Neuronal stem cell (in vitro differentiated cells): Measurements from ENCODE around the gene LHX6.

Source experiments
- DNase-seq: peaks from one replicate; pipeline ENCODE4 v3.0.0-alpha.2; 2013; ENCODE audit warnings: low spot score
- H2AFZ ChIP-seq: one replicate; pipeline ENCODE4 v1.6.1; 2013; ENCODE audit warnings: mild to moderate bottlenecking, low read length, inconsistent platforms
- H2AK5ac ChIP-seq: 2 replicates; pipeline ENCODE4 v1.6.1; 2013; ENCODE audit warnings: low read depth, mild to moderate bottlenecking, inconsistent platforms, low read length, moderate library complexity, mixed read lengths
- H2BK120ac ChIP-seq: 2 replicates; pipeline ENCODE4 v1.6.1; 2013; ENCODE audit warnings: low read depth, mild to moderate bottlenecking, inconsistent platforms, low read length, moderate library complexity, mixed read lengths
- H2BK12ac ChIP-seq: one replicate; pipeline ENCODE4 v1.6.1; 2013; ENCODE audit warnings: low read length, inconsistent platforms
- H2BK15ac ChIP-seq: 2 replicates; pipeline ENCODE4 v1.6.1; 2013; ENCODE audit warnings: mild to moderate bottlenecking, low read length, inconsistent platforms, mixed read lengths
- H2BK5ac ChIP-seq: one replicate; pipeline ENCODE4 v1.6.1; 2013; ENCODE audit warnings: inconsistent platforms, mild to moderate bottlenecking, low read length, moderate library complexity
- H3K14ac ChIP-seq: one replicate; pipeline ENCODE4 v1.6.1; 2013; ENCODE audit warnings: low read length, inconsistent platforms
- H3K18ac ChIP-seq: 2 replicates; pipeline ENCODE4 v1.6.1; 2013; ENCODE audit warnings: low read length, inconsistent platforms
- H3K23ac ChIP-seq: 2 replicates; pipeline ENCODE4 v1.6.1; 2013; ENCODE audit warnings: low read depth, mild to moderate bottlenecking, mixed read lengths, low read length, inconsistent platforms; ENCODE audit not compliant: poor library complexity
- H3K27ac ChIP-seq: replicated peaks from 3 replicates; pipeline ENCODE4 v1.5.1; 2013; ENCODE audit warnings: low read length, inconsistent platforms
- H3K27me3 ChIP-seq, 3 experiments: 2 replicates each; pipeline ENCODE4 v1.6.1; 2013; ENCODE audit warnings: low read length in 3 of 3, mild to moderate bottlenecking in 2 of 3, inconsistent platforms in 1 of 3, low read depth in 1 of 3, mixed read lengths in 1 of 3, moderate library complexity in 1 of 3; ENCODE audit not compliant: control insufficient read depth in 3 of 3, insufficient read depth in 3 of 3
- H3K36me3 ChIP-seq, 2 donors: replicated peaks in 1 of 2; 2 replicates each; pipeline ENCODE4 v1.6.1; 2013; ENCODE audit warnings: low read length in 2 of 2; ENCODE audit not compliant: control insufficient read depth in 2 of 2, insufficient read depth in 2 of 2
- H3K4ac ChIP-seq: 2 replicates; pipeline ENCODE4 v1.6.1; 2013; ENCODE audit warnings: inconsistent platforms, mild to moderate bottlenecking, low read length, moderate library complexity
- H3K4me1 ChIP-seq, 2 donors: 1 replicate in 1 of 2; 2 replicates in 1 of 2; pipeline ENCODE4 v1.6.1; 2013; ENCODE audit warnings: low read length in 2 of 2, low read depth in 1 of 2; ENCODE audit not compliant: control insufficient read depth in 2 of 2, insufficient read depth in 1 of 2
- H3K4me2 ChIP-seq: one replicate; pipeline ENCODE4 v1.6.1; 2013; ENCODE audit warnings: mild to moderate bottlenecking, low read length, inconsistent platforms; ENCODE audit not compliant: insufficient read depth, poor library complexity, severe bottlenecking
- H3K4me3 ChIP-seq, 2 donors: 2 replicates each; pipeline ENCODE4 v1.5.1; 2013; ENCODE audit warnings: low read length in 2 of 2, mild to moderate bottlenecking in 2 of 2, inconsistent platforms in 1 of 2, moderate library complexity in 1 of 2
- H3K79me1 ChIP-seq: one replicate; pipeline ENCODE4 v1.6.1; 2013; ENCODE audit warnings: low read depth, mild to moderate bottlenecking, inconsistent platforms, low read length, moderate library complexity
- H3K9ac ChIP-seq: one replicate; pipeline ENCODE4 v1.6.1; 2013; ENCODE audit warnings: mild to moderate bottlenecking, low read depth, low read length, inconsistent platforms; ENCODE audit not compliant: poor library complexity
- H3K9me3 ChIP-seq, 2 donors: replicated peaks in 1 of 2; 2 replicates each; pipeline versions ENCODE3 to v1.6.1; 2013; ENCODE audit warnings: low read length in 2 of 2, mild to moderate bottlenecking in 2 of 2, inconsistent platforms in 1 of 2, low read depth in 1 of 2, mixed read lengths in 1 of 2, moderate library complexity in 1 of 2; ENCODE audit not compliant: control insufficient read depth in 2 of 2, insufficient read depth in 1 of 2
- H4K8ac ChIP-seq: one replicate; pipeline ENCODE4 v1.6.1; 2013; ENCODE audit warnings: low read depth, mild to moderate bottlenecking, inconsistent platforms, low read length, moderate library complexity
- H4K91ac ChIP-seq: one replicate; pipeline ENCODE4 v1.6.1; 2013; ENCODE audit warnings: low read length, low read depth, mild to moderate bottlenecking, inconsistent platforms; ENCODE audit not compliant: poor library complexity
- WGBS, 2 donors: extraction: QIAGEN DNeasy Blood & Tissue Kit; methylation state at CpG; one replicate each; pipeline ENCODE4 v1.1.7; 2013; ENCODE audit warnings: missing lambda C conversion rate in 2 of 2, mixed read lengths in 1 of 2; ENCODE audit not compliant: insufficient read length in 2 of 2, insufficient replicate concordance in 1 of 2; ENCODE audit errors: extremely low coverage in 2 of 2; 5-methylcytosine and 5-hydroxymethylcytosine counted together

Gene LHX6

GRCh38 chr9:122172131-122172530 lies 56.6 kb downstream of the LHX6 start:
- Histone ChIP-seq H3K9me3 (no peaks in the 10 kb centered on the region), H2BK120ac (no peak overlapping the region), H2AFZ (no peak overlapping the region), H4K91ac (no peak overlapping the region), H3K23ac (no peak overlapping the region), H2BK12ac (no peak overlapping the region), H3K9ac (no peak overlapping the region), H2AK5ac (no peak overlapping the region), H3K4ac (no peak overlapping the region), H3K27ac (no peak overlapping the region), H3K4me2 (no peak overlapping the region), H3K14ac (no peak overlapping the region), H4K8ac (no peak overlapping the region), H3K79me1 (no peaks in the 10 kb centered on the region), H2BK15ac (no peak overlapping the region), H3K18ac (no peak overlapping the region), H3K36me3 (no peaks in the 10 kb centered on the region), H2BK5ac (no peak overlapping the region), H3K4me1 (no peaks in the 10 kb centered on the region), H3K4me3 (no peak overlapping the region), H3K27me3 (peaks cover 0 to 61% (median 0%) of the 10 kb centered on the region in 3 experiments)
- DNase-seq, result no peak
- no CpG with 5 or more reads among the region's 7 CpGs for whole genome bisulfite sequencing, 2 donors

GRCh38 chr9:122168356-122168755 lies 60.4 kb downstream of the LHX6 start:
- no peak overlapping the region for H3K4ac ChIP-seq
- no peaks in the 10 kb centered on the region for H3K4me1 ChIP-seq
- H2BK5ac ChIP-seq, result no peak overlapping the region
- no peak for DNase-seq
- no peak overlapping the region for H3K4me3 ChIP-seq
- H3K27ac ChIP-seq, result no peak overlapping the region
- H2AFZ ChIP-seq, result no peak overlapping the region
- no peak overlapping the region for H3K14ac ChIP-seq
- H3K36me3 ChIP-seq, result no peaks in the 10 kb centered on the region
- H3K4me2 ChIP-seq, result no peak overlapping the region
- H2BK120ac ChIP-seq, result no peak overlapping the region
- H3K9ac ChIP-seq, result no peak overlapping the region
- no peak overlapping the region for H2AK5ac ChIP-seq
- no peaks in the 10 kb centered on the region for H3K79me1 ChIP-seq
- H4K8ac ChIP-seq, result no peak overlapping the region
- peaks cover 0 to 74% (median 0%) of the 10 kb centered on the region in 3 experiments for H3K27me3 ChIP-seq
- no CpG with 5 or more reads among the region's 3 CpGs for WGBS, 2 donors
- no peak overlapping the region for H3K23ac ChIP-seq
- no peak overlapping the region for H2BK15ac ChIP-seq
- no peak overlapping the region for H3K18ac ChIP-seq
- H2BK12ac ChIP-seq, result no peak overlapping the region
- no peaks in the 10 kb centered on the region for H3K9me3 ChIP-seq
- H4K91ac ChIP-seq, result no peak overlapping the region

- Histone ChIP-seq H2BK5ac (no peak overlapping the region), H3K14ac (no peak overlapping the region), H4K91ac (no peak overlapping the region), H2BK120ac (no peak overlapping the region), H3K36me3 (no peaks in the 10 kb centered on the region), H2BK12ac (no peak overlapping the region), H3K4me1 (peaks cover 0 to 2% of the 10 kb centered on the region in 2 donors), H3K9ac (no peak overlapping the region), H2AFZ (no peak overlapping the region), H3K27me3 (peaks cover 0 to 44% (median 0%) of the 10 kb centered on the region in 3 experiments), H3K79me1 (no peaks in the 10 kb centered on the region), H3K4ac (no peak overlapping the region), H3K18ac (no peak overlapping the region), H3K27ac (no peak overlapping the region), H3K4me3 (no peak overlapping the region), H3K23ac (no peak overlapping the region), H4K8ac (no peak overlapping the region), H2AK5ac (no peak overlapping the region), H3K4me2 (no peak overlapping the region), H3K9me3 (peaks cover 0 to 10% of the 10 kb centered on the region in 2 donors), H2BK15ac (no peak overlapping the region)
- no peak for DNase-seq
- WGBS, 2 donors, result no CpG with 5 or more reads among the region's 2 CpGs
These were observed 64.5 kb downstream of the LHX6 start for GRCh38 chr9:122164286-122164685.

- no peak for DNase-seq
- H3K27me3 ChIP-seq, result peaks cover 0 to 28% (median 0%) of the 10 kb centered on the region in 3 experiments
- no peak overlapping the region for H2AFZ ChIP-seq
- peaks cover 0 to 2% of the 10 kb centered on the region in 2 donors for H3K36me3 ChIP-seq
- H4K91ac ChIP-seq, result no peak overlapping the region
- no peak overlapping the region for H3K4me2 ChIP-seq
- peaks cover 2 to 6% of the 10 kb centered on the region in 2 donors for H3K4me1 ChIP-seq
- no peak overlapping the region for H2AK5ac ChIP-seq
- no peak overlapping the region for H4K8ac ChIP-seq
- no peak overlapping the region for H3K4me3 ChIP-seq
- no peak overlapping the region for H3K9ac ChIP-seq
- no peak overlapping the region for H3K23ac ChIP-seq
- no peak overlapping the region for H3K27ac ChIP-seq
- no peak overlapping the region for H3K14ac ChIP-seq
- H2BK15ac ChIP-seq, result no peak overlapping the region
- H3K79me1 ChIP-seq, result no peaks in the 10 kb centered on the region
- H2BK12ac ChIP-seq, result no peak overlapping the region
- peaks cover 1 to 10% of the 10 kb centered on the region in 2 donors for H3K9me3 ChIP-seq
- H3K4ac ChIP-seq, result no peak overlapping the region
- H2BK120ac ChIP-seq, result no peak overlapping the region
- no peak overlapping the region for H2BK5ac ChIP-seq
- no peak overlapping the region for H3K18ac ChIP-seq
These were observed 66.3 kb downstream of the LHX6 start for GRCh38 chr9:122162415-122162814.
